NCI-H2227 (cell line): ENCODE results near the gene ZSCAN5A.
"Not testable (repeated sequence)": the region's sequence is repeated elsewhere in the genome, so short reads cannot be mapped to it uniquely, and the experiment has no call there.

Experiments used
- DNase-seq: peaks from one replicate; lab custom pipeline; 2025; ENCODE audit not compliant: unreplicated experiment; lab: John Stamatoyannopoulos, UW

Gene ZSCAN5A

DNA sequence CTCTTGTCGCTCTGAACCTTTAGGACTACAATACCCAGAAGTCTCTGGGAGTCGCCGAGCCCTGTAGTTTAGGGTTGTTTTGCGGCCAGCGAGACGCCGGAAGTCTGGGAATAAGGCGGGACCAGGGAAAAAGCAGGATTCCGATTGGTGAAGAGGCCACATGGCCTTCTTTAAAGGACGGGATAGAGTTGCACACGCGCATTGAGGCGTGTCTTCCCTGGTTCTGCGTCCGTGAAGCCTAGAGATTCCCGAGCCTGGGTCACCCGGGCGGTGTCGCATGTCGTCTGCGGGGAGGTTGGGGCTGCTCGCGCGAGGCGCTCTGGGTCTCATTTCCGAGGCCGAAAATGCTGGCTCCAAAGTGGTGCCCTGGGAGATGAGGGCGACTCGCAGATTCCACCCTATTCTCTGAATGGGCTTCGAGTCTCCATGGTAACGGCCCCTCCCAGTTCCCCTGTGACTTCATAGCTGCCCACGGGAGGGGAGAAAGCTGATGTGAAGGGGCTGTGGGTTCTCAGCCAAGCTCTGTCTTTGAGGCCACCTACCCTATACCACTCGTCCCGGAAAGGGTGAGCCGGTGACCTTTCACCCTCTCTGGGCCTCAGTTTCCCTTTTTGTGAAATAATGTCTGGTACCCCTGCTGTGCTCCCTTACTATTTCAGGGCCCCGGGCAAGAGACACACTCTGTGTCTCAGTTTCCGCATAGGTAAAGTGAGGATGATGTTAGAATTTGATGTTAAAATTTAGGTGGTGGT lies 614 bp upstream of the ZSCAN5A start:
- peak; percentile 100 for DNase-seq

DNA sequence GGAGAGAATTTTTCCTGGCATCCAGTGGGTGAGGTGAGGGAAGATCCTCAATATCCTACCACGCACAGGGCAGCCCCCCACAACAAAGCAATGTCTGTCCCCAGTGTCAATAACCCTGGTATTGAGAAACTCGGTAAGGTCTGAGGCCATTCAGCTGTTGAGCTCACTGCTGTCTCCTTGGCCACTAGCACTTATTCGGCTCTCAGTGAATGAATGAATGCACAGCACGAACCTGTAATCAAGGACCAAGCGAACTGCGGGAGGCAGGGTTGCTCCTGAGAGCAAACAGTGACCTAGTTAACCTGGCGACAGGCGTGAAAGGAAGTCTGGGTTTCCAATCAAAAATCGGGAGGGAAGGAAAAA lies 640 bp downstream of the ZSCAN5A start:
- no peak for DNase-seq

DNA sequence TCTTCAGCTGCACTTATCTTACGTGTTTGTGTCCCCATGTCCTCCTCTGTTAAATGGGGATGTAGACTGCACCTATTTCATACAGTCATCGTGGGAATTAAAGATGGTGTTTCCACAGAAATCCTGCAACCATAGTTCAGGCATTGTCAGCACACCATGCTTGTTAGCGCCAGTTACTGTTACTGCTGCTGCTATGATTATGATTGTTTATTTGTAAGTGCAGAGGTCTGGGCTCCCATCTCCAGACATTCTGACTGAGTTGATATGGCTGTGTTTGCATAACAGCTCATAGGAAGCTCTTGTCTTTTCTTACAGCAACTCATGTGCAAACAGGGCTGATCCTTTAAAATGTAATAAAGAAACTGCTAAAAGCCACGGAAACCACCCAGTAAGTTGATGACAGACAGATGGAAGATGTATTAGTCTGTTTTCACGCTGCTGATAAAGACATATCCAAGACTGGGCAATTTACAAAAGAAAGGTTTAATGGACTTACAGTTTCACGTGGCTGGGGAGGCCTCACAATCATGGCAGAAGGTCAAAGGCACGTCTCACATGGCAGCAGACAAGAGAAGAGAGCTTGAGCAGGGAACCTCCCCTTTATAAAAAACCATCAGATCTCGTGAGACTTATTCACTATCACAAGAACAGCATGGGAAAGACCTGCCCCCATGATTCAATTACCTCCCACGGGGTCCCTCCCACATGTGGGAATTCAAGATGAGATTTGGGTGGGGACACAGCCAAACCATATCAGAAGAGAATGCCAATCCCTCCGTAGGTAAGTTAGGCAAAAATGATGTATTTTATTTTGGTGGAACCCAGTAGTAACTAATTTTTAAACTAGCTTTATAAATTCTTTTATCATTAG lies 1.6 kb downstream of the ZSCAN5A start:
- DNase-seq = no peak

DNA sequence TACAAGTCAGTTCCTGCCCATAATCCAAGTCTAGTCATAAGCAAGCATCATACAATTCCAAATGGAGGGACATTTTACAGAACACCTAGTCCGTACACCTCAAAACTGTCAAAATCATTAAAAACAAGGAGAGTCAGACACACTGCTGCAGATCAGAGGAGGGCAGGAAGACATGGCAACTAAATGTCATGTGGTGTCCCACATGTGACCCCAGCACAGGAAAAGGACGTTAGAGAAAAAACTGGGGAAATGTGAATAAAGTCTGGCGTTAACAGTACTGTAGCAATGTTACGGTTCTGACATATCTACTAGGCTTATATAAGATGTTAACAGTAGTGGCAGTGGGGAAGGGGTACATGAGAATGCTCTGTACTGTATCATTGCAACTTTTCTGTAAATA lies 2.3 kb downstream of the ZSCAN5A start:
- no peak for DNase-seq

DNA sequence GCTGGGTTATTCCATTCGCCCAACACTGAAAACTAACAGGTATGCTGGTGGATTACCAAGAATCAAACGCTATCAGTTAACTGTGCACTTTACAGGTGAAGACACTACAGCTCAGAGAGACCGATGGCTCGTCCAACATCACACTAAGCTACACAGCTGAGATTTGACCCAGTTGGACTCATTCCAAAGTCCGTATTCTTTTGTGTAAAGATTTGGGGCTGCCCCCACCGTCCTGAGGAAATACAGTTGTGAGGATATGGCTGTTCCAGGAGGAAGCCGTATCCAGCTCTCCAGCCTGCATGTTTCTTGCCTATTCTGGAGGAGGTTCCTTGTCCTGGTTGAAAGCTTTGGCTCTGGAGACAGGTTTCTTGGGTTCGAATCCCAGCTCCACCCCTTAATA lies 4.2 kb downstream of the ZSCAN5A start:
- no peak for DNase-seq

DNA sequence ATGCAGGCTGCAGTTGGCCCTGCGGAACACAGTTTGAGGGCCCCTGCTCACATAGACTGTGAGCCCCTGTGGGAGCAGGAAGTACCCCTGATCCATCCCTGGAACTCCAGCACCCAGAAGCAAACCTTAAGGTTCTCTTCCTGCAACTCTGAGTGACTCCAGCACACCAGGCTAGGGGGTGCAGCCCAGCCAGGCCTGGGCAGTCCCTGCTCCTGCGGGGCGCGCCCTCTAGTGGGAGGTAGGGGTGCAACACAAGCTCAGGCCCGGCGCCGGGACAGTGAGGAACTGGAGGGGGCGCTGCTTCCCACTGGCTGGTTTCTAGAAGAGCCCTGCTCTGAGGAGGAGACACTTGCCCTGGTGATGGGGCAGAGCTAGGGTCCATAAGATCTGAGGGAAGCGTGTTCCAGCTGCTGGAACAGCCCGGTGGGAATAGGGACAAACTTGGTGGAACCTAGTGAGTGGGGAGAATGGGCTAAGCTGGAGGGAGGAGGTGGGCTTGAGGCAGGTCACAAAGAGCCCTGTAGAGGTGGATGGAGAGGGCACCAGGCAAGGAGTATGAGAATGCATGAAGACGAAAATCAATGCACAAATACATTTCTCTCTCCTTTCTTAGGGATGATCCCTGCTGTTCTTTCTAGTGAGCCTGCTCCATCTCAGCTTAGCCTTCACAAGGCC lies 5.0 kb downstream of the ZSCAN5A start:
- DNase-seq = peak; percentile 37

DNA sequence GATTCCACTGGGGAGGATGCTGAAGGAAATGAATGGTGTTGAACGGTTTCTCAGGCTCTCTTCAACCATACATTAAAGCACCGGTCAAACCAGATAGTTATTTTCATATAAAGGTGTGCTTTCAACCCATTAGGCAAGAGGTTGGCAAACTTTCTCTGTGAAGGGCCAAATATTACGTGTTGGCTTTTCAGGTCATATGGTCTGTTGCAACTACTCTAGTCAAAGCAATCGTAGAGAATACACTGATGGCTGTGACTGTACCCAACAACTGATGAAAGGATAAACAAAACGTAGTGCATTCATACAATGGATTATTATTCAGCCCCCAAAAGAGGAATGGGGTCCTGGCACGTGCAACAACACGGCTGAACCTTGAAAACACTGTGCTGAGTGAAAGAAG lies 5.8 kb downstream of the ZSCAN5A start:
- no peak for DNase-seq

DNA sequence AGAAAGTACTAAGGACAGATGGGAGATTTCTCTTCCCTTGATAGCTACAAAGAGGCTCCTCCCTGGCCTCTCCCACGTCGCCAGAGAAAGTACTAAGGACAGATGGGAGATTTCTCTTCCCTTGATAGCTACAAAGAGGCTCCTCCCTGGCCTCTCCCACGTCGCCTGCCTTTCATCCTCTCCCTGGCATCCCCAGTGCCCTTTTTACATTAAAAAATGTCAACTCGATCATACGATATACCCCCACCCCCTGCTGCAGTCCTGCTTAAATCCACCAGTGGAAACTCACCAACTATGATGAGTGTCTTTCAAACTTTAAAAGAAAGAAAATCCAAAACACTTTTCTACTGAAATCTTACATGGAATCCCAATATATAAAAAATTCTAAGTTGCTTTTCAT lies 7.6 kb downstream of the ZSCAN5A start:
- not testable (repeated sequence) for DNase-seq

DNA sequence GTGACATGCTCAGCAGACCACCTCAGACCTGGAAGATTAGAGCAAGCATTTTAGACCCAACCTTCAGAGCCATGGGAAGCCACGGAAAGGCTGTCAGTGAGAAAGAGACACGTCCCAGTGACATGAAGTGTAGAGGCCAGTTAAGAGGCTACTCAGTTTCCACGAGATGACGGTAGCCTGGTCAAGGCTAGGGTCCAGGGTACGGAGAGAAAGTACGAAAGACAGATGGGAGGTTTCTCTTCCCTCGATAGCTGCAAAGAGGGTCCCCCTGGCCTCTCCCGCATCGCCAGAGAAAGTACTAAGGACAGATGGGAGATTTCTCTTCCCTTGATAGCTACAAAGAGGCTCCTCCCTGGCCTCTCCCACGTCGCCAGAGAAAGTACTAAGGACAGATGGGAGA lies 8.6 kb downstream of the ZSCAN5A start:
- no peak for DNase-seq

DNA sequence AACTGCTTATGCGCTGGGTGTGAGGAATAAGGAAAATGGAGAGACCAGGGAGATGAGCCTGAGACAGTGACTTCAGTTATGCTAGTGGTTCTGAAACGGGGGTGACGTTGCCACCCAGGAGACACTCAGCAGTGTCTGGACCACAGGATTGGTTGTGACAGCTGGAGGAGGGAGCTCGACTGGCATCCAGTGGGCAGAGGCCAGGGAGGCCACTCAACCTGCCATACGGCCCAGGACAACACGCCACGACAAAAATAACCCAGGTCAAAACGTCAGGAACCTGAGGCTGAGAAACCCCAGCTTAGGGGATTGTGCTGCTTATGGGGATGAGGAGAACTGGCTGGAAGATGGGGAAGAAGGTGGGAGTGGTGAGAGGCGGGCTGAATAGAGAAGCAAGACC lies 10.4 kb downstream of the ZSCAN5A start:
- no peak for DNase-seq

DNA sequence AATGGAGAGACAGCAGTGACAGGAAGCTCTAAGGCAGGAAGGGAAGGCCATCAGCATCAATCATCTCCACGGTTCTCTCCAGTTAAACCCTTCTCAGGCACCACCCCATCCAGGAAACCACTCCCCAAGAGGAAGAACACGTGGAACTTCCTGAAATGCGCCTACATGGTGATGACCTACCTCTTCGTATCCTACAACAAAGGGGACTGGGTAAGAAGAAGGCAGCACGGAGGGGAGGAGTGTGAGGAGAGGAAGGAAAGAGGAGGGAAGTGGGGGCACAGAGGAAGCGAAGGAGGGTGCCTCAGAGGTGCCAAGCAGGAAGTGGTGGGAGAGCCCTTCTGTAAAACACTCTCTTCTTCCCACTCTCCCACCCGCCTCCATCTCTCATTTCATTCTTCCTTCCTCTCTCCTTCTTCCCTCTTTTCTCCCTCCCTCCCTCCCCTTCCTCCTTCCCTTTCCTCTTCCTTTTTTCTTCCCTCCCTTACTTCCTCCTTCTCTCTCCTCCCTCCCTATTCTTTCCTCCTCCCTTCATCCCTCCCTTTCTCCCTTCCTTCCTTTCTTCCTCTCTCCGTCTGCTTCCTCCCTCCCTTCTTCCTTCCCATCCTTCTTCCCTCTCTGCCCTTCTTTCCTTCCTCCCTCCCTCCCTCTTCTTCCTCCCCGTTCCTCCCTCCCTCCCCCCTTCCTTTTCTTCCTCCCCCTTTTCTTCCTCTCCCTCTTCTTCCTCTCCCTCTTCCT lies 12.6 kb downstream of the ZSCAN5A start:
- DNase-seq = no peak

DNA sequence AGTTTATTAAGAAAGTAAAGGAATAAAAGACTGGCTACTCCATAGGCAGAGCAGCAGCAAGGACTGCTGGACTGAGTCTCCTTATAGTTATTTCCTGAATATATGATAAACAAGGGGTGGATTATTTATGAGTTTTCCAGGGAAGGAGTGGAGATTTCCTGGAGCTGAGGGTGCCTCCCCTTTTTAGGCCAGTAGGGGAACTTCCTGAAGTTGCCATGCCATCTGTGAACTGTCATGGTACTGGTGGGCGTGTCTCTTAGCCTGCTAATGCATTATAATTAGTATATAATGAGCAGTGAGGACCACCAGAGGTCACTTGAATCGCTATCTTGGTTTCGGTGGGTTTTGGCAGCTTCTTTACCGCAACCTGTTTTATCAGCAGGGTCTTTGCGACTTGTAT lies 13.5 kb downstream of the ZSCAN5A start:
- no peak for DNase-seq

DNA sequence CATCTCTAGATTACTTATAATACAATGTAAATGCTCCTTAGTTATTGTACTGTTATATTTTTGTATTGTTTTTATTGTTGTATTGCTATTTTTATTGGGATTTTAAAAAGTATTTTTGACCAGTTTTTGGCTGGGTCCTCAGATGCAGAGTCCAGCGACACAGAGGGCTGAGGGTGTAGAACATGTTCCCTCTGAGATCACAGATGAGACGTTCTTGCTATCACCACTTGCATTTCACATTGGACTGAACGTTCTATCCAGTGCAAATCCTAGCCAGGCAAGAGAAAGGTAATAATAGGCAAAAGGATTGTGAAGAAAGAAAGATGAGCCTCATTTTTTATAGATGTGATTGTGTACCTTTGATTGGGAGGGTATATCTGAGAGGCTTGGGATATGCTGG lies 15.0 kb downstream of the ZSCAN5A start:
- DNase-seq = no peak

DNA sequence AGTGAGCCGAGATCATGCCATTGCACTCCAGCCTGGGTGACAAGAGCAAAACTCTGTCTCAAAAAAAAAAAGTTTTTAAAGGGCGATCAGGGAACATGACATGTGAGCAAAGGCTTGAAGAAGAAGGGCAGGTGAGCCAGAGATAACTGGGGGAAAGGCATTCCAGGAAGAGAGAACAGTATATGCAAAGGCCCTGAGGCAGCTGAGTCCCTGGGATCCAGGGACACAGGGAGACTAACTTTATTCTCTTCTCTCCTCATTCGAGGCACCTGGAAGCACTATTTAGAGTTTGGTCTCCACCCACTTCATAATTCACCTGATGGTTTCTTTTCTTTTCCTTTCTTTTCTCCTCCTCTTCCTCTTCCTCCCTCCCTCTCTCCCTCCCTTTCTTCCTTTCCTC lies 17.6 kb downstream of the ZSCAN5A start:
- no peak for DNase-seq

DNA sequence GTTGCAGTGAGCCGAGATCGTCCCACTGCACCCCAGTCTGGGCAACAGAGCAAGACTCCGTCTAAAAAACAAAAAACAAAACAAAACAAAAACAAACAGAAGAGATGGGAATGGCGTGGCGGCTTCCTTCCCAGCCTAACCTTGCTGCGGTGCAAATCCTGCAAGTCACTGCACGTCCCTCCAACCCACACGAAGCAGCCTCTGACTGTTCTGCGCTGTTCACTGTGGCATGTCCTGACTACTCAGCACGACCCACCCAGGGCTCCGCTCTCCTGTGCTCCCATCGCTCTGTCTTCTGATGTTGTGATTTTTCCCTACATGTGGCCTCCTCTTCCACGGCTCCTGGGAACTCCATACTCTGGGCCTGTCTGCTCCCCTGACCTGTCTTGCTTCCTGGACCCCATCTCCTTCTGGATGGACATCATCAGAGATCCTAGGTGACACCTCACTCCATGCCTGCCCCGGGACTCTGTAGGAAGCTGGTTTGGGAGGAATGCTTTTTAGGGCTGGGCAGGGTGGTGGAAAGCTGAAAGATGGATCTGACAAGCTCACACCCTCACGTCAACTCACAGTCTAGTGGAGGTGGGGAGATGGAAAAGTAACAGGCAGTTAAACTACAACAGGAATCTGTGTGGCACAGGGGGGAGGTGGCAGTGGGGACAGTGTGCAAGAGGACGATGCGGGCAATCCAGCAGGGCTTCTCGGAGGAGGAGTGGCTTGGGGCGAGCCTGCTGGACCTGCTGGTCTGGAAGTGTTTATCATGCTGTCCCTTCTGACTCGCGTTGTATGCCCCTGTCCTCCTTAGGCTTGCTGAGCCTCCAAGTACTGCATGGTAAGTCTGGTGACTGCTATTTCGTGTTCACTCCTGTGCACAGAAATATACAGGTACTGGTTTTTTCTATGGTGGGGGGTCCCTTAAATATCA lies 18.8 kb downstream of the ZSCAN5A start:
- DNase-seq = no peak

DNA sequence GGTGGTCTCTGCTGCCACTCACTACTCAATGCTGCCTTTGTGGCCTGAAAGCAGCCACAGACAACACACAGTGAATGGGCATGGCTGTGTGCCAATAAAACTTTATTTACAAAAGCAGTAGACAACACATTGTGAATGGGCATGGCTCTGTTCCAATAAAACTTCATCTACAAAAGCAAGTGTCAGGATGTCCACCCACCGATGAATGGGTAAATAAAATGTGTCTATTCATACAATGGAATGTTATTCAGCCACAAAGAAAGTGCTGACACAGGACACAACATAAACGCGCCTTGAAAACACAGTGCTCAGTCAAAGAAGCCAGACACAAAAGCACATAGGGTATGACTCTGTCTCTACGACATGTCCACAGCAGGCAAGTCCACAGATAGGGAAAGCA lies 20.1 kb downstream of the ZSCAN5A start:
- no peak for DNase-seq

DNA sequence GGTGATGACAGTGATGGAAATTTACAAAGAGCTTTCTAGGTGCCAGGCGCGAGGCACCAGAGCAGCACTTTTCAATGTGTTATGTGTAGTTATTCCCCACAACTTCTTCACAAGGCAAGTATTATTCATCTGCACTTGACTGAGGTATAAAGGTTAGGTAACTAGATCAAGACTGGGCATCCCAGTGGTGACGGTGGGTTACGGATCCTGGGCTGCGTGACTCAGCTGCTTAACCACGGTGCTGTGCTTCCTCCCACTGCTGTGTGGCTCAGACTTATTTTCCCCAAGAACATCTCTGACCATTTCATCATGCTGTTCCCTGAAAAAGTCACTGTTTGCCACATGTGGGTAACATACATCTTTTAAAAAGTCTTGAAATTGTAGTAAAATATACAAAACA lies 22.8 kb downstream of the ZSCAN5A start:
- DNase-seq = no peak

DNA sequence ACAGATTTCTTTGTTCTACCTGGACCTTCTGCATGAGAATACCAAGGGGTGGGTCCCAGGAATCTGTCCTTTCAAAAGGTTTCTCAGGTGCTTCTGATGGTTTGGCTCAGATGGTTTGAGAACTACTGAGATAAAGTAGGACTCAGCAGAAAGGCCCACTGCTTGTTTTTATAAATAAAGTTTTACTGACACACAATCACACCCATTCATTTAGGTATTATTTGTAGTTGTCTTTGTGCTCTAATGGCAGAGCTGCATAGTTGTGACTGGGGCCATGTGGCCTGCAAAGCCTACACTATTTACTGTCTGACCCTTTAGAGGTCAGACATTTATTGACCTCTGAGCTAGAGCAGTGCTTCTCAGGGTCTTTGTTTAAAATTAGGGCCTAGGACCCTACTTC lies 24.5 kb downstream of the ZSCAN5A start:
- DNase-seq = no peak

DNA sequence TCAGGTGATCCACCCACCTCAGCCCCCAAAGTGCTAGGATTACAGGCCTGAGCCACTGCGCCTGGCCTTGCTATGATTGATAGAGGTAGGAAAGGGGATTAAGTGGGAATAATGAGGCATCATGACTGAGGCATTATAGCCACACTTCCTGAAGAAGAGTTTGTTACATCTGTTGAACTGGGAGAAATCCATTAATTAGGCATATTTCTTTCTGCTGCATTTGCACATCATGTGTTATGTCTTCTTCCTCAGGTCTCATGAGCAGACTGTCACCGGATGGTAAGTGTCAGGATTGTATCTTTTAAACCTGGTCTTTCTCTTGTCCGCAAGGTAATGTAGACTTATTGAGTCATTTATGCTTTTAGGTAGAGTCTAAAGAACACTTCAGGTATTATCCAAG lies 29.9 kb downstream of the ZSCAN5A start:
- DNase-seq = no peak

DNA sequence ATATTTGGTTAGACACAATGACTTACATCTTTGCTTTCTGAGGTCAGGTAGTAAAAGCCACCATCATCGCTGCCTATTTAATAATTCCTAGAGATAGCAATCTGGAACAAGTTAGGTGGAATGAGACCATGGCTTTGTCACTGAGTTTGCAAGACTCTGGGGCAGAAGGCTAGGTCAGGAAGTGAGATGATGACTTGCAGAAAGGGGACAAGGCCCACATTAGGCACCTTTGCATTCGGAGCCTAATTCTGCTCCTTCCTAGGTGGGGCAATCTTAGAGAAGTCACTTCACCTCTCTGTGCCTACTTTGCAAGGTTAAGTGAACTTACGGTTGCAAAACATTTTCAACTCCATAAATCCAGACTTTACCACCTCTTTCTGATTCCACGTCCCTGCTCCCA lies 31.8 kb downstream of the ZSCAN5A start:
- no peak for DNase-seq
